IMR-90 (cell line): ENCODE measurements around the gene ATF5. TPM values are rescaled to one million over a fixed set of nuclear protein-coding genes. Genes with fewer than 3 reads are reported as not detected.

ENCODE experiments used
- ATAC-seq: fragments of 200-7000 bp; cut with Tn5 transposase; 2 replicates; pipeline ENCODE4 v1.9.1; 2020; ENCODE audit warnings: low read depth, mild to moderate bottlenecking, moderate library complexity
- BruUV-seq: library from RNA; stranded (reverse); fragments of 400-500 nt; replicated peaks from 2 replicates; lab custom pipeline; 2021; lab: Mats Ljungman, UMichigan
- CTCF ChIA-PET: fragments of 300-600 bp; formaldehyde crosslinking; extraction: SDS; loops from one replicate; lab custom pipeline; 2021; ENCODE audit warnings: antibody characterized with exemption; lab: Yijun Ruan, JAX
- POLR2A ChIA-PET: fragments of 300-600 bp; sonication (Branson Sonifier 250); formaldehyde crosslinking; loops from one replicate; lab custom pipeline; 2022; ENCODE audit warnings: antibody characterized with exemption; ENCODE audit not compliant: unreplicated experiment; lab: Charles Lee
- DNase-seq: peaks from one replicate; pipeline ENCODE4 v3.0.0; 2013
- H2AFZ ChIP-seq: replicated peaks from 2 replicates; pipeline ENCODE3; 2013; ENCODE audit warnings: low read length, mild to moderate bottlenecking; ENCODE audit not compliant: poor library complexity
- H2AK5ac ChIP-seq: 2 replicates; pipeline ENCODE4 v1.6.1; 2013; ENCODE audit warnings: low read depth, low read length, inconsistent platforms
- H2AK9ac ChIP-seq: replicated peaks from 2 replicates; pipeline ENCODE3; 2013; ENCODE audit warnings: mild to moderate bottlenecking, low read depth, low read length, moderate library complexity; ENCODE audit not compliant: poor library complexity
- H2BK120ac ChIP-seq: 2 replicates; pipeline ENCODE4 v1.6.1; 2013; ENCODE audit warnings: low read depth, low read length, inconsistent platforms
- H2BK15ac ChIP-seq: 3 replicates; pipeline ENCODE4 v1.6.1; 2013; ENCODE audit warnings: low read depth, low read length, inconsistent platforms
- H2BK20ac ChIP-seq: 2 replicates; pipeline ENCODE4 v1.6.1; 2013; ENCODE audit warnings: low read depth, mild to moderate bottlenecking, inconsistent platforms, low read length, moderate library complexity
- H2BK5ac ChIP-seq: 2 replicates; pipeline ENCODE4 v1.6.1; 2013; ENCODE audit warnings: mild to moderate bottlenecking, low read depth, low read length, inconsistent platforms; ENCODE audit not compliant: poor library complexity, severe bottlenecking
- H3K14ac ChIP-seq: replicated peaks from 2 replicates; pipeline ENCODE4 v1.6.1; 2013; ENCODE audit warnings: low read depth, low read length, inconsistent platforms
- H3K18ac ChIP-seq: 2 replicates; pipeline ENCODE4 v1.6.1; 2013; ENCODE audit warnings: low read depth, low read length, control low read depth
- H3K23ac ChIP-seq: 2 replicates; pipeline ENCODE4 v1.6.1; 2013; ENCODE audit warnings: low read depth, low read length, inconsistent platforms
- H3K27ac ChIP-seq: 2 replicates; pipeline ENCODE4 v1.5.1; 2013; ENCODE audit warnings: mild to moderate bottlenecking, control low read depth, low read length; ENCODE audit not compliant: insufficient read depth
- H3K27me3 ChIP-seq: 2 replicates; pipeline ENCODE4 v1.6.1; 2013; ENCODE audit warnings: low read length; ENCODE audit not compliant: control insufficient read depth, insufficient read depth
- H3K36me3 ChIP-seq: 2 replicates; pipeline ENCODE4 v1.6.1; 2013; ENCODE audit warnings: low read length, mixed read lengths; ENCODE audit not compliant: control insufficient read depth, insufficient read depth
- H3K4ac ChIP-seq: 2 replicates; pipeline ENCODE4 v1.6.1; 2013; ENCODE audit warnings: low read depth, low read length, inconsistent platforms
- H3K4me1 ChIP-seq: 2 replicates; pipeline ENCODE4 v1.6.1; 2013; ENCODE audit warnings: low read length, mixed read lengths; ENCODE audit not compliant: control insufficient read depth, insufficient read depth
- H3K4me2 ChIP-seq: 2 replicates; pipeline ENCODE4 v1.6.1; 2013; ENCODE audit warnings: low read depth, mild to moderate bottlenecking, control low read depth, low read length, moderate library complexity
- H3K4me3 ChIP-seq: 2 replicates; pipeline ENCODE4 v1.5.1; 2013; ENCODE audit warnings: low read depth, mild to moderate bottlenecking, control low read depth, low read length, moderate library complexity; ENCODE audit not compliant: insufficient read depth
- H3K56ac ChIP-seq: 2 replicates; pipeline ENCODE4 v1.6.1; 2013; ENCODE audit warnings: low read length, inconsistent platforms; ENCODE audit not compliant: insufficient read depth; ENCODE audit errors: extremely low read depth
- H3K79me1 ChIP-seq, 2 experiments: 2 replicates each; pipeline ENCODE4 v1.6.1; 2013; ENCODE audit warnings: low read length in 2 of 2, inconsistent platforms in 1 of 2, low read depth in 1 of 2
- H3K9ac ChIP-seq: 2 replicates; pipeline ENCODE4 v1.6.1; 2013; ENCODE audit warnings: low read depth, low read length, control low read depth
- H3K9me1 ChIP-seq: 2 replicates; pipeline ENCODE4 v1.6.1; 2013; ENCODE audit warnings: low read length, inconsistent platforms; ENCODE audit not compliant: insufficient read depth
- H3K9me3 ChIP-seq: 2 replicates; pipeline ENCODE4 v1.6.1; 2013; ENCODE audit warnings: low read length; ENCODE audit not compliant: control insufficient read depth, insufficient read depth
- H4K20me1 ChIP-seq: 2 replicates; pipeline ENCODE4 v1.6.1; 2013; ENCODE audit warnings: low read length, inconsistent platforms; ENCODE audit not compliant: insufficient read depth
- H4K5ac ChIP-seq: 2 replicates; pipeline ENCODE4 v1.6.1; 2013; ENCODE audit warnings: mild to moderate bottlenecking, low read depth, low read length, control low read depth
- H4K8ac ChIP-seq, 2 experiments: 2 replicates each; pipeline ENCODE4 v1.6.1; 2013; ENCODE audit warnings: low read depth in 2 of 2, low read length in 2 of 2, control low read depth in 1 of 2, inconsistent platforms in 1 of 2
- H4K91ac ChIP-seq: 2 replicates; pipeline ENCODE4 v1.6.1; 2013; ENCODE audit warnings: low read depth, low read length, inconsistent platforms; ENCODE audit not compliant: insufficient read depth
- BHLHE40 ChIP-seq: fragments of 150-350 bp; IDR thresholded peaks from 2 replicates; pipeline ENCODE4 v1.6.1; 2016; ENCODE audit warnings: mild to moderate bottlenecking, low read depth, low read length
- CEBPB ChIP-seq: IDR thresholded peaks from 2 replicates; pipeline ENCODE4 v1.6.1; 2012; ENCODE audit warnings: low read depth, low read length, improper control_type of control experiment
- CHD1 ChIP-seq: IDR thresholded peaks from 2 replicates; pipeline ENCODE4 v1.6.1; 2012; ENCODE audit warnings: low read depth, low read length, improper control_type of control experiment
- FOS ChIP-seq: fragments of 150-350 bp; IDR thresholded peaks from 2 replicates; pipeline ENCODE4 v1.6.1; 2016; ENCODE audit warnings: low read depth, low read length
- MXI1 ChIP-seq: IDR thresholded peaks from 2 replicates; pipeline ENCODE4 v1.6.1; 2012; ENCODE audit warnings: low read depth, mild to moderate bottlenecking, low read length, moderate library complexity, borderline replicate concordance
- NFE2L2 ChIP-seq: fragments of 150-350 bp; IDR thresholded peaks from 2 replicates; pipeline ENCODE4 v1.6.1; 2016; ENCODE audit warnings: low read depth, mild to moderate bottlenecking, low read length
- POLR2A ChIP-seq: IDR thresholded peaks from 2 replicates; pipeline ENCODE4 v1.6.1; 2012; ENCODE audit warnings: mild to moderate bottlenecking, low read depth, low read length
- RAD21 ChIP-seq: IDR thresholded peaks from 2 replicates; pipeline ENCODE4 v1.6.1; 2012; ENCODE audit warnings: low read length, improper control_type of control experiment
- RCOR1 ChIP-seq: IDR thresholded peaks from 2 replicates; pipeline ENCODE4 v1.6.1; 2012; ENCODE audit warnings: mild to moderate bottlenecking, low read length, improper control_type of control experiment; ENCODE audit not compliant: insufficient replicate concordance
- RFX5 ChIP-seq: IDR thresholded peaks from 2 replicates; pipeline ENCODE4 v1.8.0; 2012; ENCODE audit warnings: low read depth, mild to moderate bottlenecking, low read length, moderate library complexity
- SMC3 ChIP-seq: fragments of 150-350 bp; IDR thresholded peaks from 2 replicates; pipeline ENCODE4 v1.6.1; 2016; ENCODE audit warnings: low read depth, mild to moderate bottlenecking, antibody characterized with exemption, low read length, moderate library complexity
- USF2 ChIP-seq: fragments of 150-350 bp; IDR thresholded peaks from 2 replicates; pipeline ENCODE4 v1.6.1; 2017; ENCODE audit warnings: mild to moderate bottlenecking, antibody characterized with exemption, low read length, low read depth
- WGBS, 2 experiments: methylation state at CpG; one replicate each; pipeline versions ENCODE4 v1.1.5 to v1.1.7; 2013; ENCODE audit warnings: missing lambda C conversion rate in 2 of 2; ENCODE audit not compliant: insufficient read length in 1 of 2; ENCODE audit errors: extremely low coverage in 2 of 2; 5-methylcytosine and 5-hydroxymethylcytosine counted together
- dilution Hi-C: fragments of 300-500 bp; cut with HindIII; formaldehyde crosslinking; loops from one replicate; pipeline ENCODE4 v1.14.3; 2018; ENCODE audit warnings: low sequenced_read_pairs; ENCODE audit not compliant: unreplicated experiment
- in situ Hi-C: fragments of 300-500 bp; cut with MboI; formaldehyde crosslinking; loops from 3 replicates; pipeline ENCODE4 v1.14.3; 2019; ENCODE audit warnings: low sequenced_read_pairs, inconsistent platforms, mixed read lengths
- intact Hi-C: fragments of 100-400 bp; cut with micrococcal nuclease; formaldehyde crosslinking; loops from 2 replicates; pipeline ENCODE4 v1.10.0; 2022
- polyA plus RNA-seq, 3 experiments: library from polyadenylated mRNA; depleted of rRNA; stranded (reverse); fragments of >200 nt; gene quantifications; 2 replicates each; pipeline ENCODE4 v1.2.3, GENCODE V29; 2012; ENCODE audit warnings: low replicate concordance in 1 of 3
- total RNA-seq: library from RNA; depleted of rRNA; stranded (reverse); fragments of >200 nt; gene quantifications from 2 replicates; pipeline ENCODE4 v1.2.3, GENCODE V29; 2012
- TF ChIP-seq, protein P1 (sequence below): conservative IDR thresholded peaks from 2 replicates; pipeline ENCODE4 v1.5.1; 2012; ENCODE audit warnings: mild to moderate bottlenecking, low read depth, low read length, improper control_type of control experiment

Gene ATF5
- total and polyA plus RNA-seq, 2 of the 4 experiments (the other 2 are of a cell fraction) = 2.7 to 15.7 TPM

DNA sequence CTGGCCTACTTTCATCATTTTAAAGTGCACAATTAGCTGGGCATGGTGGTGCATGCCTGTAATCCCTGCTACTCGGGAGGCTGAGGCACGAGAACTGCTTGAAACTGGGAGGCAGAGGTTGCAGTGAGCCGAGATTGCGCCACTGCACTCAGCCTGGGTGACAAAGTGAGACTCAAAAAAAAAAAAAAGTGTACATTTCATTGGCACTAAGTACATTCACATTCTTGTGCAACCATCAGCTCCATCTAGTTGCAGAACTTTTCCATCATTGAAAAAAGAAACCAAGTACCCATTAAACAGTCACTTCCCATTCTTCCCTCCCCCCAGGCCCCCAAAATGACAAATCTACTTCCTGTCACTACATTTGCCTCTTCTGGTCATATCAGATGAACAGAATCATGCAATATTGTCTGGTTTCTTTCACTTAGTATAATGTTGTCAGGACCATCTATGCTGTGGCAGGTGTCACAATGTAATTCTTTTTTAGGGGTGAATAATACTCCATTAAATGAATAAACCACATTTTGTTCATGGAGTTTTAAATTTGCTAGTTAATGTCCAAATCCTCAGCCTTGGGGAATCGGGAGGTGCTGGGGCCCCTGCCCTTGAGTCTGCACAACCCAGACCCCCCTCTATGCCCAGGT, 39.4 kb downstream of the ATF5 start:
- H3K79me1 ChIP-seq = no peaks in the 10 kb centered on the region
- TF ChIP-seq RAD21 = no peak
- TF ChIP-seq RCOR1 = no peak
- TF ChIP-seq POLR2A = no peak
- no peak for TF ChIP-seq NFE2L2
- TF ChIP-seq FOS = no peak
- no peak for TF ChIP-seq SMC3
- no peak for TF ChIP-seq RFX5
- TF ChIP-seq BHLHE40 = no peak
- TF ChIP-seq, protein P1, sequence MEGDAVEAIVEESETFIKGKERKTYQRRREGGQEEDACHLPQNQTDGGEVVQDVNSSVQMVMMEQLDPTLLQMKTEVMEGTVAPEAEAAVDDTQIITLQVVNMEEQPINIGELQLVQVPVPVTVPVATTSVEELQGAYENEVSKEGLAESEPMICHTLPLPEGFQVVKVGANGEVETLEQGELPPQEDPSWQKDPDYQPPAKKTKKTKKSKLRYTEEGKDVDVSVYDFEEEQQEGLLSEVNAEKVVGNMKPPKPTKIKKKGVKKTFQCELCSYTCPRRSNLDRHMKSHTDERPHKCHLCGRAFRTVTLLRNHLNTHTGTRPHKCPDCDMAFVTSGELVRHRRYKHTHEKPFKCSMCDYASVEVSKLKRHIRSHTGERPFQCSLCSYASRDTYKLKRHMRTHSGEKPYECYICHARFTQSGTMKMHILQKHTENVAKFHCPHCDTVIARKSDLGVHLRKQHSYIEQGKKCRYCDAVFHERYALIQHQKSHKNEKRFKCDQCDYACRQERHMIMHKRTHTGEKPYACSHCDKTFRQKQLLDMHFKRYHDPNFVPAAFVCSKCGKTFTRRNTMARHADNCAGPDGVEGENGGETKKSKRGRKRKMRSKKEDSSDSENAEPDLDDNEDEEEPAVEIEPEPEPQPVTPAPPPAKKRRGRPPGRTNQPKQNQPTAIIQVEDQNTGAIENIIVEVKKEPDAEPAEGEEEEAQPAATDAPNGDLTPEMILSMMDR = no peak
- no peak for TF ChIP-seq MXI1
- no peak for TF ChIP-seq USF2
- TF ChIP-seq CHD1 = no peak
- no peak for TF ChIP-seq CEBPB
- ATAC-seq (no peak), DNase-seq (no peak)
- peaks cover 8% of the 10 kb centered on the region for H3K27me3 ChIP-seq
- H3K14ac ChIP-seq = no peak overlapping the region
- no peaks in the 10 kb centered on the region; the same call in 1 of the 2 replicates for H4K20me1 ChIP-seq
- H2AFZ ChIP-seq = no peak overlapping the region
- BruUV-seq = no TSS peak
- no peaks in the 10 kb centered on the region for H3K4me1 ChIP-seq
- dilution Hi-C loops = no loop called here
- H3K4ac ChIP-seq = no peak overlapping the region
- no peak overlapping the region for H4K5ac ChIP-seq
- H3K18ac ChIP-seq = no peak overlapping the region
- H3K23ac ChIP-seq = no peak overlapping the region
- H3K4me3 ChIP-seq = no peak overlapping the region
- H2BK20ac ChIP-seq = no peak overlapping the region
- H2BK120ac ChIP-seq = no peak overlapping the region
- no peak overlapping the region for H2BK5ac ChIP-seq
- CTCF ChIA-PET = no interaction called here
- H2AK9ac ChIP-seq = no peak overlapping the region
- H3K27ac ChIP-seq = no peak overlapping the region
- H3K9ac ChIP-seq = no peak overlapping the region
- H3K9me1 ChIP-seq = no peaks in the 10 kb centered on the region
- no peak overlapping the region for H4K8ac ChIP-seq
- in situ Hi-C loops = no loop called here
- H3K36me3 ChIP-seq = no peaks in the 10 kb centered on the region
- POLR2A ChIA-PET = no interaction called here
- no peak overlapping the region for H3K56ac ChIP-seq
- intact Hi-C loops = no loop called here
- H3K4me2 ChIP-seq = no peak overlapping the region
- H4K91ac ChIP-seq = no peak overlapping the region
- no peak overlapping the region for H2AK5ac ChIP-seq
- WGBS, 2 experiments = 60% methylated on average over 3 of the region's 5 CpGs; no CpG with 5 or more reads in 1 of the 2 experiments
- no peaks in the 10 kb centered on the region for H3K9me3 ChIP-seq
- H2BK15ac ChIP-seq = no peak overlapping the region
